ENCODE data around the gene LDHD.

Gene LDHD

GRCh38 chr16:75081179-75081859, 35.3 kb downstream of the LDHD start:
- ATAC-seq (no peak), DNase-seq (ENCODE audit: low spot score in 2 of 2) (no peak)
- no peak overlapping the region for H3K4me3 Mint-ChIP-seq
- peaks cover 5% of the 10 kb centered on the region for H3K36me3 Mint-ChIP-seq
- no peaks in the 10 kb centered on the region for H3K9me3 Mint-ChIP-seq
- H3K4me1 Mint-ChIP-seq = peaks cover 27% of the 10 kb centered on the region
- H3K27ac Mint-ChIP-seq = no peak overlapping the region

- H3K27ac Mint-ChIP-seq = no peak overlapping the region
- no peak for DNase-seq (ENCODE audit: low spot score in 2 of 2)
- peaks cover 9% of the 10 kb centered on the region for H3K36me3 Mint-ChIP-seq
- ATAC-seq = no peak
- H3K4me3 Mint-ChIP-seq = no peak overlapping the region
- H3K9me3 Mint-ChIP-seq = no peaks in the 10 kb centered on the region
- peaks cover 31% of the 10 kb centered on the region for H3K4me1 Mint-ChIP-seq
These were observed 36.2 kb downstream of the LDHD start for GRCh38 chr16:75080205-75081029.

DNA sequence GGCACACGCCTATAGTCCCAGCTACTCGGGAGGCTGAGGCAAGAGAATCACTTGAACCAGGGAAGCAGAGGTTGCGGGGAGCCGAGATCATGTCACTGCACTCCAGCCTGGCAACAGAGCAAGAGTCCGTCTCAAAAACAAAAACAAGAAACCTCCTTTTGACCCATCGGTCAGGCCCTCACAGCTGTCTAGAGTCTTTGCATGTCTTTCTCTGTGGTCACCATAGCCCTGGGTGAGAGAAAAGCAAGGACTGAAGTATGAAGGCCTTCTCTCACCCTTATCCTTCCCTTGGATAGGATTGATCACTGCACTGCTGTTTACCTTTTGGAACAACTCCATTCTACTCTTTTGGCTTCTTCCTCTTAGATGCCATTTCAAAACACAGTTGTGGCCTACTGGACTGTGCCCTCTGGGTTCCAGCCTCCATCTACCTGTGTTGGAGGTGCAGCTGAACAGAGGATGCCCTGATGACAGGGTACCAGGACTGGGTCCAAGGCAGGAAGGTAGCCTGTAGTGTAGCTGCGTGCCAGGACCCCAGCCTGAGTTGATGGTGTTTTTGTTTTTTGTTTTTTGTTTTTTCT, 37.1 kb downstream of the LDHD start:
- Mint-ChIP-seq H3K4me3 (no peak overlapping the region), H3K4me1 (peaks cover 35% of the 10 kb centered on the region), H3K9me3 (no peaks in the 10 kb centered on the region), H3K36me3 (peaks cover 13% of the 10 kb centered on the region), H3K27ac (no peak overlapping the region)
- ATAC-seq = no peak
- no peak for DNase-seq (ENCODE audit: low spot score in 2 of 2)

- no peak for ATAC-seq
- Mint-ChIP-seq H3K4me1 (peaks cover 40% of the 10 kb centered on the region), H3K36me3 (peaks cover 10% of the 10 kb centered on the region), H3K4me3 (no peak overlapping the region), H3K27ac (no peak overlapping the region), H3K9me3 (no peaks in the 10 kb centered on the region)
- DNase-seq (ENCODE audit: low spot score in 2 of 2) = no peak
These were observed 37.7 kb downstream of the LDHD start for GRCh38 chr16:75078886-75079285.

DNA sequence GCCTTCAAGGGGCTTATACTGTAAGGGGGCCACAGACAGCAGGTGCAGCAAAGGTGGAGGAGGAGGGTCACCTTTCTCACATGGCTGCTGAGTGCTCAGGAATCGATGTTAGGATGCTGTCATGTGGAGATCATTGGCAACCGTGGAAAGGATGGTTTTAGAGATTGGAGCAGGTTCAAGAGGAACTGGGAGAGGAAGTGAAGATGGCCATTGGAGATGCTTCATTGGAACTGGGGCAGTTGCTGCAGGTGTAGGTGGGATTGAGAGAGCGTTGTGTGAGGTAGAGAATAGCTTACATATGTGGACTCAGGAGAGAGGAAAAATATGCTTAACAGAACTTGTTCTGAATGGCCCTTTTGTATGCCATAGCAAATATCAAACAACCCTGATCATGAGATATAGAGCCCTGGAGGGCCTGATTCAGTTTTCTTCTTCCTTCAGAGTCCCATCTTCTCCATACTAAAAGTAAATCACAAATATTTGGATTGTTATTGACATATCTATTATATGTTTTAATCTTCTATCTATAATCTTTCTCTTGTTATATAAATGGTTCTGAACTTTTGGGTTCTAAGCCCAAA, 40.8 kb downstream of the LDHD start:
- DNase-seq (ENCODE audit: low spot score in 2 of 2) (no peak), ATAC-seq (no peak)
- Mint-ChIP-seq H3K9me3 (no peaks in the 10 kb centered on the region), H3K27ac (peak overlapping the region; percentile 95), H3K4me3 (peak overlapping the region; percentile 69), H3K4me1 (peaks cover 48% of the 10 kb centered on the region), H3K36me3 (peaks cover 8% of the 10 kb centered on the region)

DNA sequence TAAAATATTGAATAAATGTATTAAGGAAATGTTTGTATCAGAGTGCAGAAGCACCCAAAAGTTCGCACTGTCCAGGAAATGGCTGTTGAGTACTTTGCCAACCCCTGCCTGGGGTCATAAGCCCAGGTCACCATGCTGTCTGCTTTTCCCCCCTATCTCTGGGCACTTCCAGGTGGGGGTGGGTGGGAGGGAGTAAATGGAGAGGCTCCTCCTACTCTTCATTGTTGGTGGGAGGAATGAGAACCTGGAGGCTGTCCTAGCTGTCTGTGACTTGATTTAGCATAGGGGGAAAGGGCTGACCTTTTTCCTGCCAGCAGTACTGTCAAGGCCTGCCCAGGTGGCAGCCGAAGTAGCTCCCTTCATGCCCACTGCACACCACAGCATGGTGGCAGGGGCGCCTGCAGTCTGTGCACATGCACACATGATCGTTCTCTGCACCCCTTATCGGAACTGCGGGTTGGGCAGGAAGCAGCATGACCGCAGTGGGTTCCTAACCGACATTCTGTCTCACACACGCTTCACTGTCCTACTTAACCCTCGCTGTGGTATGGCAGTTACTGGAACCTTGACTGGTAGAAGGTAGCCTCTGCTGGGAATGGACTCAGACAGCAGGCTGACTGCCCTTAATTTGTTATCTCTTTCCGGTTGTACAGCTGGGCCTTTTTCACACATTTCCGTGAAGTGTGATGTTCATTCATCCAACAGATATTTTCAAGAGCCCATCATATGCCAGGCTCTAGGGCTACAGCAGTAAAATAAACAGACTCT, 41.5 kb downstream of the LDHD start:
- peak overlapping the region; percentile 95 for H3K27ac Mint-ChIP-seq
- peak; percentile 62 to 90 for DNase-seq (ENCODE audit: low spot score in 2 of 2)

DNA sequence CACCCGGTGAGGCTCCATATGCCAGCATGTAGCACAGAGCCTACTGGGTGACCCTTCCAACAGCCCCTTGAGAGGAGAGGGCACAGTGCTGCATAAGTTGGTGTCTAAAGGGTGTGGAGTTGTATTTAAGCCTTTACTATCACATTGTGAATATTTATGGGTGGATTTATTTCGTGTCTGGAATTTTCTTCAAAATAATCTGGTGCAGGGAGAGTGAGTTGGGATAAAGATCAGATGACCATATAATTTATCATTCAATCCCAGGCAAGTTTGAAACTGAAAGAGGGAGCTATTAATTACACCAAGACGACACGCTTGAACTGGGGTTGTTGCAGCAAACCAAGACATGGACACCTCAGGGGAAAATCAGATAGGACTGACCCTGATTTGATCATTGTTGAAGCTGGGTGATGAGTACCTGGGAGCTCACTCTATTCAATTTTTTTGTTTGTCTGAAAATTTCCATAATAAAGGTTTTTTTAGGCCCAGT, 42.2 kb downstream of the LDHD start:
- peaks cover 55% of the 10 kb centered on the region for H3K4me1 Mint-ChIP-seq
- H3K9me3 Mint-ChIP-seq = no peaks in the 10 kb centered on the region
- H3K27ac Mint-ChIP-seq = peak overlapping the region; percentile 48
- ATAC-seq = no peak
- no peak for DNase-seq (ENCODE audit: low spot score in 2 of 2)
- peaks cover 8% of the 10 kb centered on the region for H3K36me3 Mint-ChIP-seq
- H3K4me3 Mint-ChIP-seq = peak overlapping the region; percentile 6

More for the DNA sequence above, 41.5 kb downstream of the LDHD start:
- H3K4me3 Mint-ChIP-seq = peak overlapping the region; percentile 69
- no peaks in the 10 kb centered on the region for H3K9me3 Mint-ChIP-seq
- peaks cover 8% of the 10 kb centered on the region for H3K36me3 Mint-ChIP-seq
- peak; percentile 99 for ATAC-seq
- peaks cover 54% of the 10 kb centered on the region for H3K4me1 Mint-ChIP-seq

DNA sequence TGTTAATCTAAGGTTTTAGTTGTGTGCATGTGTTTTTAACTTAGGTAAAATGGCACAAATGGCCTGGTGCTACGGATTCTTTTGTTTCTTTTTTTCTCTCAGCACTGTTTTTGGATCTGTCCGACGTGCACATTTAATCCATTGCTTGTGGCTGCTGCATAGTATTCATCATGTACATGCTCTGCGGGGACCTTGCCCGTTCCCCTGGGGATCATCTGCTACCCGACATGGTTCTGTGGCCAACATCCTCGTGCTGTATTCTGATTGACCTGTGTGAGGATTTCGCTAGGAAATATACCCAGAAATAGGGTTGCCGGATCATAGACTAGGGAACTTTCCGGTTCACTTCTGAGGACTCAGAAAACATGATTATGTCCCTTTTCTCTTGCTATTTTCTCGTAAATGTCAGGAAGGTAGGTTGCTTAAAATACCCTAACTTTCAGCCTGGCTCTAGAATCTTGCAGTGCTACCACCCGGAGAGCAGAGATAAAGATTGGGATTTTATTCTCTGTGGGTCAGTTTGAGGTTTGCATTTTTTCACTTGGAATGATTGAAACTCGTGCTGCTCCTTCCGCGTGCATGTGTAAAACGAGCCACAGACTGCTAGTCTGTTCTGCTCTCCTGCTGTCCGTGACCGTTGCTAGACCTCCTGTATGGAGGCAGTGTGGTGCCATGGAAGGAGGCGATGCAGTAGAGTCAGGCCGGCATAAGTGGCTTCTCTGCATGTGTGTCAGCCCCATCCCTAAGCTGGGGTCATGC, 42.9 kb downstream of the LDHD start:
- H3K9me3 Mint-ChIP-seq = no peaks in the 10 kb centered on the region
- H3K4me3 Mint-ChIP-seq = peak overlapping the region; percentile 6
- peaks cover 55% of the 10 kb centered on the region for H3K4me1 Mint-ChIP-seq
- DNase-seq (ENCODE audit: low spot score in 2 of 2) = no peak
- peak overlapping the region; percentile 48 for H3K27ac Mint-ChIP-seq
- ATAC-seq = no peak
- H3K36me3 Mint-ChIP-seq = peaks cover 8% of the 10 kb centered on the region

DNA sequence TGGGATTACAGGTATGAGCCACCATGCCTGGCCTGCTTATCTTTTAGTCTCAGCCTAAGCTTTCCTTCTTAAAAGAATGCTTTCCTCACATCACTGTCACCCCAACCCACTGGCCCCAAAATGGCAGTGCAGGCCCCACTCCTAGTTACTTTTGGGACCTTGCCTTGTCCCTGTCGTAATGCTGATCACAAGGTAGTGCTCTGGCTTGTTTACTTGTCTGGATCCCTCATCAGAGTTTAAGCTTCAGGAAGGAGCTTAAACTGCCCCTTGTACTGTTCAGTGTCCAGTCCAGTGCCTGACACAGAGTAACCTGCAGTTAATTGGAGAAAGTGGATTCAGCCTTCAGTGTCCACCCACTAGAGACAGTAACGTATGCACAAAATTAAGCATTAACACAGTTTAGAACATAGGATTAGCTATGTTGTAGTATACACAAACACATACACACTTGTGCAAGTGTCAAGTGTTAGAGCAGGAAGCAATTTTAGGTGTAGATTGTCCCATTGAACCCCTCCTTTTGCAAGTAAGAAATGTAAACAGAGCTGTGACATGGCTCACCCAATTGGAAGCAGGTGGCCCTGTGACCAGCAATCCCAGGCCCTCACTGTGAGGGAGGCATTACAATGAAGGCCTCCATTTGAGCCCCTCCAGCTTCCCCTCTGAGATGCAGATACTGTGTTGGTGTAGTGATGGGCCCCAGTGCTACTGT, 44.2 kb downstream of the LDHD start:
- Mint-ChIP-seq H3K4me1 (peaks cover 48% of the 10 kb centered on the region), H3K36me3 (peaks cover 8% of the 10 kb centered on the region), H3K9me3 (no peaks in the 10 kb centered on the region), H3K4me3 (no peak overlapping the region), H3K27ac (no peak overlapping the region)
- ATAC-seq = no peak
- DNase-seq (ENCODE audit: low spot score in 2 of 2) = no peak

- no peak overlapping the region for H3K4me3 Mint-ChIP-seq
- H3K27ac Mint-ChIP-seq = no peak overlapping the region
- peaks cover 8% of the 10 kb centered on the region for H3K36me3 Mint-ChIP-seq
- peaks cover 44% of the 10 kb centered on the region for H3K4me1 Mint-ChIP-seq
- no peak for ATAC-seq
- no peak for DNase-seq (ENCODE audit: low spot score in 2 of 2)
- H3K9me3 Mint-ChIP-seq = no peaks in the 10 kb centered on the region
These were observed 45.0 kb downstream of the LDHD start for GRCh38 chr16:75071621-75072020.

DNA sequence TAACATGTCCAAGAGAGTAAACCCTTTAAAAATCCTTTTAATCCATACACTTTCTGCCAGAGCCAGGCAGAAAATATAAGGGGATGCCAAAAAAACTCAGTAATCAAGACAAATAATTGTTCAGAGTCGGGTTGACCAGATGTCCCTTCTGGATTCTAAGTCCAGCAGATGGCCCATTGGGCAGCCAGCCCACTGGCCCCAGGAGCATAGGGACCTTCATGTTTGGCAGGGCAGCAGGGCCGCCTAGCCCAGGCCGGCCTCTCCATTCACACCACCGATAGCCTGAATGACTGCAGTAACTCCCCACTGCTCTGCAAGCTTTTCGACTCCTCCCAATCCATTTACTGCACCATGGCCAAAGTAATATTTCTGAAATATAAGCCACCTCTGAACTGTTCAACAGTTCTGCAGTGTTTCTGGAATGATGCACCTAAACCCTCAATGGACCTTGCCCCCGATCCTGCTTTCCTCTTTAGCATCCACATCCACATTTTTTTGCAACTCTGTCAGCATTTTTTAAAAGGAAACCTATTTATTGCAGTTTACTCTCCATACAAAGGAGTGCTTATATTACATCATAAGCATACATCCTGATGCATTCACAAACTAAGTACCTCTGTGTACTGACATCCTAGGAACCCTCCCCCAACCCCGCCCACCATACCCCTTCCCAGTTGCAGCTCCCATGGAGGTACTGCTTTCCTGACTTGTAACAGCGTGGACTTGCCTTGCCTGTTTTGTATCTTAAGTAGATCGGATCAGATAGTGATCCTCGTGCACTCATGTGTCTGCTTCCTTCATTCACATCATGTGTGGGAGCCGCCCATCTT, 46.4 kb downstream of the LDHD start:
- ATAC-seq = no peak

DNA sequence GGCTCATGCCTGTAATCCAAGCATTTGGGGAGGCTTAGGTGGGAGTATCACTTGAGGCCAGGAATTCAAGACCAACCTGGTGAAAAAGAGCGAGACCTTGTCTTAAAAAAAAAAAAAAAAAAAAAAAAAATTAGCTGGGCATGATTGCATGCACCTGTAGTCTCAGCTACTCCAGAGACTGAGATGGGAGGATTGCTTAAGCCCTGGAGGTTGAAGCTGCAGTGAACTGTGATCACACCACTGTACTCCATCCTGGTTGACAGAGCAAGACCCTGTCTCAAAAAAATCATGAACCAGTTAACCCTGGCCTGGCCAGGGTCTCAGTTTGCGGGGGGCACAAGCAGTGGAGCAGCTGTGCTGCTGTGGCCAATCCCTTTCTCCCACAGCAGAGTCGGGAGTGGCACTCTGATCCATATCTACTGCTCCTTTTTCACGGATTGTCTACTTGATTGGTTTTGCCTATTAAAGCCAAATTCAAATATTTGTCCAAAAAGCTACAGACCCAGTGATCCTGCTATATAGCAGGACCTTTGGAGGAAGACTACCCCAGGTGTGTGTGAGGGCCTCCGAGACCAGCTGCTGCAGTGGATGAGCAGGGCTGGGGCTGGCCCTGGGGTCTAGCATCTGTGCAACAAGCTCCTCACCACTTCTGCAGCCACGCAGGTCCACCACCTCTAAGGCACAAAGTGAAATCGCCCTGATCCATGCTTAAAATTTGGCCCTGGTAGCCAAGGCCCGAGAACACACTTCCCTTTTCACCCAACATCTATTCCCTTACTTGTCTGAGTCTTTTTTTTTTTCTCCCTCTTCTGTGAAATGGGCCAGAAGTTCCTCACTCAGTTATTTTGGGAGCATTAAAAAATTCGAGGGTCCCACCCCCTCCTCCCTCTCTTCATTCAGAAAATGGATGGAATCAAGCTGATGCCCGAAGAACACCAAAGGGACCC, 48.2 kb downstream of the LDHD start:
- DNase-seq (ENCODE audit: low spot score in 2 of 2) (no peak), ATAC-seq (no peak)
- peak overlapping the region; percentile 11 for H3K27ac Mint-ChIP-seq
- no peak overlapping the region for H3K4me3 Mint-ChIP-seq
- H3K36me3 Mint-ChIP-seq = no peaks in the 10 kb centered on the region
- no peaks in the 10 kb centered on the region for H3K9me3 Mint-ChIP-seq
- H3K4me1 Mint-ChIP-seq = peaks cover 30% of the 10 kb centered on the region

More for the DNA sequence above, 46.4 kb downstream of the LDHD start:
- H3K9me3 Mint-ChIP-seq = no peaks in the 10 kb centered on the region
- peaks cover 37% of the 10 kb centered on the region for H3K4me1 Mint-ChIP-seq
- DNase-seq (ENCODE audit: low spot score in 2 of 2) = no peak
- H3K36me3 Mint-ChIP-seq = peaks cover 3% of the 10 kb centered on the region
- H3K4me3 Mint-ChIP-seq = no peak overlapping the region
- no peak overlapping the region for H3K27ac Mint-ChIP-seq

Data from stimulated activated effector memory CD8-positive, alpha-beta T cell treated with anti-CD3 and anti-CD28 coated beads, Interleukin-12 subunit alpha, Interleukin-12 subunit beta, amount 100 ng/mL, for 72 hours (primary cell).